Neural progenitor cell (in vitro differentiated cells): ENCODE results near the gene MSI1.

ENCODE experiments used
- CTCF ChIP-seq: fragments of 200-600 bp; sonication (generic); IDR thresholded peaks from 2 replicates; pipeline ENCODE4 v1.5.1; 2017; ENCODE audit warnings: antibody characterized with exemption, mild to moderate bottlenecking
- EZH2 ChIP-seq: fragments of 200-600 bp; sonication (generic); IDR thresholded peaks from 2 replicates; pipeline ENCODE4 v1.6.1; 2017; ENCODE audit warnings: antibody characterized with exemption, mild to moderate bottlenecking, moderate library complexity

- no peak for TF ChIP-seq CTCF
- TF ChIP-seq EZH2, result no peak
Observed at GRCh38 chr12:120347766-120348165, 21.2 kb downstream of the MSI1 start.
